Mesothelial cell of epicardium (in vitro differentiated cells): Measurements from ENCODE around the gene RRBP1. TPM values are rescaled to one million over a fixed set of nuclear protein-coding genes. Genes with fewer than 3 reads are reported as not detected.
"Not testable (repeated sequence)": the region's sequence is repeated elsewhere in the genome, so short reads cannot be mapped to it uniquely, and the experiment has no call there.

Source experiments
- DNase-seq, 2 experiments: peaks; one replicate each; pipeline ENCODE4 v3.0.0; 2021; ENCODE audit warnings: low spot score in 2 of 2; ENCODE audit not compliant: unreplicated experiment in 2 of 2
- H3K27ac Mint-ChIP-seq: 2 replicates; pipeline ENCODE4 v1.8.0; 2021; ENCODE audit warnings: mixed read lengths
- H3K27me3 Mint-ChIP-seq: 2 replicates; pipeline ENCODE4 v1.8.0; 2021; ENCODE audit warnings: low read depth, mixed read lengths
- H3K36me3 Mint-ChIP-seq: 2 replicates; pipeline ENCODE4 v1.8.0; 2021; ENCODE audit warnings: mixed read lengths
- H3K4me1 Mint-ChIP-seq: 2 replicates; pipeline ENCODE4 v1.8.0; 2021; ENCODE audit warnings: mixed read lengths
- H3K4me3 Mint-ChIP-seq: 2 replicates; pipeline ENCODE4 v1.8.0; 2021; ENCODE audit warnings: mild to moderate bottlenecking, moderate library complexity, mixed read lengths
- H3K9me3 Mint-ChIP-seq: 2 replicates; pipeline ENCODE4 v1.8.0; 2021; ENCODE audit warnings: mixed read lengths
- CTCF ChIP-seq: fragments of 200-600 bp; sonication (generic); IDR thresholded peaks from one replicate; pipeline ENCODE4 v1.5.0; 2021; ENCODE audit warnings: antibody characterized with exemption; ENCODE audit not compliant: unreplicated experiment
- total RNA-seq: library from RNA; stranded (reverse); gene quantifications from 3 replicates; pipeline ENCODE4 v1.2.1, GENCODE V29; 2021

The RRBP1 gene
- total RNA-seq, 1 donor from 2014 or later, result 211 TPM

GRCh38 chr20:17711267-17711627 lies 29.2 kb upstream of the RRBP1 start:
- peaks cover 25% of the 10 kb centered on the region for H3K4me1 Mint-ChIP-seq
- H3K27me3 Mint-ChIP-seq, result no peaks in the 10 kb centered on the region
- no peak overlapping the region for H3K4me3 Mint-ChIP-seq
- no peak for DNase-seq
- peak overlapping the region; percentile 55 for H3K27ac Mint-ChIP-seq
- H3K36me3 Mint-ChIP-seq, result no peaks in the 10 kb centered on the region
- TF ChIP-seq CTCF, result no peak
- no peaks in the 10 kb centered on the region for H3K9me3 Mint-ChIP-seq

- DNase-seq, result no peak
- TF ChIP-seq CTCF, result no peak
- H3K4me3 Mint-ChIP-seq, result no peak overlapping the region
- peak overlapping the region; percentile 55 for H3K27ac Mint-ChIP-seq
- no peaks in the 10 kb centered on the region for H3K27me3 Mint-ChIP-seq
- peaks cover 25% of the 10 kb centered on the region for H3K4me1 Mint-ChIP-seq
- no peaks in the 10 kb centered on the region for H3K9me3 Mint-ChIP-seq
- no peaks in the 10 kb centered on the region for H3K36me3 Mint-ChIP-seq
Observed at GRCh38 chr20:17710379-17711266, 28.6 kb upstream of the RRBP1 start.

- no peak for DNase-seq
- TF ChIP-seq CTCF, result no peak
Observed at GRCh38 chr20:17709361-17710293, 27.6 kb upstream of the RRBP1 start.

GRCh38 chr20:17708675-17709360 lies 26.8 kb upstream of the RRBP1 start:
- H3K4me3 Mint-ChIP-seq, result no peak overlapping the region
- TF ChIP-seq CTCF, result no peak
- H3K36me3 Mint-ChIP-seq, result no peaks in the 10 kb centered on the region
- no peak for DNase-seq
- no peaks in the 10 kb centered on the region for H3K9me3 Mint-ChIP-seq
- H3K27ac Mint-ChIP-seq, result peak overlapping the region; percentile 34
- H3K4me1 Mint-ChIP-seq, result peaks cover 22% of the 10 kb centered on the region
- no peaks in the 10 kb centered on the region for H3K27me3 Mint-ChIP-seq

More at GRCh38 chr20:17709361-17710293, 27.6 kb upstream of the RRBP1 start:
- H3K27ac Mint-ChIP-seq, result no peak overlapping the region
- H3K4me3 Mint-ChIP-seq, result no peak overlapping the region
- peaks cover 24% of the 10 kb centered on the region for H3K4me1 Mint-ChIP-seq
- no peaks in the 10 kb centered on the region for H3K36me3 Mint-ChIP-seq
- H3K9me3 Mint-ChIP-seq, result no peaks in the 10 kb centered on the region
- no peaks in the 10 kb centered on the region for H3K27me3 Mint-ChIP-seq

- H3K27ac Mint-ChIP-seq, DNase-seq, H3K9me3 Mint-ChIP-seq, H3K4me3 Mint-ChIP-seq, H3K36me3 Mint-ChIP-seq, H3K27me3 Mint-ChIP-seq: not testable (repeated sequence)
- H3K4me1 Mint-ChIP-seq, result peaks cover 22% of the 10 kb centered on the region
Observed at GRCh38 chr20:17707951-17708350, 25.9 kb upstream of the RRBP1 start.
